Measurements from ENCODE around the gene TMEM271.

DNA sequence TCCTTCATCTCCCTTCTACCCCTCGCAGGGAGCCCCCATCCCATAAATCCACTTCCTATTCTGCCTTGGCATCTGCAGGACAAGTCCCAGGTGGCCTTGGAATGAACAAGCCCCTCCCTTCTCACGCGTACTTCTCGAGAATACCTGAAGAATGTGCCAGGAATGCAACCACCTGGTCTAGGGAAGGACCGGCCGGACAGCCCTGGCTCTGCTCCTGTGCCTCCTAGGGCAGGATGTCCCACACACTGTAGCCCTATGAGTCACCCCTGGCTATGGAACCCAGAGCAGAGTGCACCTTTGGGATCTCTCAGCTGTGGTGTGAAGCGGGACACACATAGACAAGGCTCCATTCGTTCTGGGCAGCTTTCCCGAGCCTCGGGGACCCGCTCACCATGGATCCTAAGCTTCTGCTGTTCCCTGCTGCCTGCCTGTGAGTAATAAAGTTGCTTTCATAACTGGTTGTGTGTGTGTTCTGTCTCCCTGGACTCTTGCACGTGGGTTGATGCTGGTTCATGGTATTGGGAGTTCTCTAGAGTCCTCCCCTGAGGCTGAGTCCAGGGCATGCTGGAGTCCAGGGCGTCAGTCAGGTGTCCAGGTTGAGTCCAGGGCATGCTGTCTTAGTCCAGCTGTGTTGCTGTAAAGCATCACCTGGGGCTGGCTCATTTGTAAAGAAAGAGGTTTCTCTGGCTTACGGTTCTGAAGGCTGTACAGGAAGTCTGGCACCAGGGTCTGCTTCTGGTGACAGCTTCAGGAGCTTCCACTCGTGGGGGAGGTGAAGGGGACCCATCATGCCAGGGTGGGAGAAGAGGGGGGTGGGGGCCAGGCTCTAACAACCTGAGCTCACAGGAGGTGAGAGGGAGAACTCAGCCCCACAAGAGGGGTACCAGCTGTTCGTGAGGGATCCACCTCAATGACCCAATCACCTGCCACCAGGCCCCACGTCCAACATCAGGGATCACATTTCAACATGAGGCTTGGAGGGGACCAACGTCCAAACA, 41.8 kb upstream of the TMEM271 start:
- TF ChIP-seq CTCF (IDR thresholded peaks at IDR 0.05; ENCODE audit: low read length) = no peak
- TF ChIP-seq EZH2 (IDR thresholded peaks at IDR 0.05; ENCODE audit: borderline replicate concordance, low read length) = no peak
